NCI-H446 (cell line): ENCODE results near the gene AMBRA1.
"Not testable (repeated sequence)": the region's sequence is repeated elsewhere in the genome, so short reads cannot be mapped to it uniquely, and the experiment has no call there.

Experiments used
- DNase-seq, 2 experiments: peaks; one replicate each; lab custom pipeline; 2025; lab: John Stamatoyannopoulos, UW

Gene AMBRA1

DNA sequence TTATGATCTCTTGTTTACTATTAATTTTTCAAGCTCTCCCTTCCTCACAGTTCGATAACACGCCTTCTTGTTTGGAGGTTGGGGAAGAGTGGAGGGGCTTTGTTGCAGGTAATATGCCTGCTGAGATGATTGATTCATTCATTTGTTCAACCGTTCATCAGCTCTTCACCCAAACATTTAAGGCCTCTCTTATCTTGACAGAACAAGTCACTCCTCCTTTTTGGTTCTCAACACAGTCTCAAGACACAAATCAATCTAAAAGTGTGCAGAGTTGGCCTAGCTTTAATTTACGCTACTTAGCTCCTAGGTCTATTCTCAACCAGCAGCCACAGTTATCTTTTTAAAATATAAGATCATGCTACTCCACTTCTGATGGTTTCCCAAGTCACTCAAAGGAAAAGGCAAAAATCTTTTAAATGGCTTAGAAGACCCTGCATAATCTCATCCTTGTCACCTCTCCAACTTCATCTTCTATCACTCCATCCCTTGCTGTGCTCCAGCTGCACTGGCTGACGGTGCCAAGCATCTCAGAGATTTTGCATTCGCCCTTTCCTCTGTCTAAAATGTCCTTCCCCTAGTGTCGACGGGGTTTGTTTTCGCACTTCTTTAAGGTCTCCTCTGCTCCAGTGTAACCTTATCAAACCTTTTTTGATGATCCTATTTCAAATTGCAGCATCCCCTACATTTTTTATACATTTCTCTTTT lies 60.3 kb downstream of the AMBRA1 start:
- no peak for DNase-seq

DNA sequence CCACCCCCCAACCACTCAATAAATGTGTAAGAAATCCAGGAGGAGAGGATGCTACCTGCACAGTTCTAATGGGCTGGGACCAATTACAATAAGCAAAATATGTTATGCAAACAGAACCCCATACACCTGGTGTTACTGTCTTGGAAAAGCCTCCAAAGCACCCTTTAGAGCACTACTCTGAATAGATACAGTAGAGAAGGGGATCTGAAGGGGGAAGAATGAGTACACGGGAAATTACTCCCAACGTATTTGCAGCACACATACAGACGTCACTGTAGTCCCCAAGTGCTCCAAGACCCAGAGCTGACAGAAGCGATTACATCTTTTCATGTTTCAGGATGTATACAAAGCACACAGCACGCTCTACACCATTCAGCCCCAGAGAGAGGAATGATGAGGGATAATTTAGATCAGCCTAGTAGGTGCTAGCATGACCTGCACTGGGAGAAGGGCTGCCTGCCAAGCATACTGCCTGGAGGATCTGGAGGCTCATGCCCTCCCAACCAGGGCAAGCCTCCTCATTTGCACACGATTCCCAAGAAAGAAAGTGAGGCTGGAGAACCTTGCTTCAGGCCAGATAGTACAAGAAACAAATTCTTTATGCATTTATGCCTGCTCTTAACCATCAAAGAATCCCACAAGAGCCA lies 63.8 kb downstream of the AMBRA1 start:
- no peak for DNase-seq

DNA sequence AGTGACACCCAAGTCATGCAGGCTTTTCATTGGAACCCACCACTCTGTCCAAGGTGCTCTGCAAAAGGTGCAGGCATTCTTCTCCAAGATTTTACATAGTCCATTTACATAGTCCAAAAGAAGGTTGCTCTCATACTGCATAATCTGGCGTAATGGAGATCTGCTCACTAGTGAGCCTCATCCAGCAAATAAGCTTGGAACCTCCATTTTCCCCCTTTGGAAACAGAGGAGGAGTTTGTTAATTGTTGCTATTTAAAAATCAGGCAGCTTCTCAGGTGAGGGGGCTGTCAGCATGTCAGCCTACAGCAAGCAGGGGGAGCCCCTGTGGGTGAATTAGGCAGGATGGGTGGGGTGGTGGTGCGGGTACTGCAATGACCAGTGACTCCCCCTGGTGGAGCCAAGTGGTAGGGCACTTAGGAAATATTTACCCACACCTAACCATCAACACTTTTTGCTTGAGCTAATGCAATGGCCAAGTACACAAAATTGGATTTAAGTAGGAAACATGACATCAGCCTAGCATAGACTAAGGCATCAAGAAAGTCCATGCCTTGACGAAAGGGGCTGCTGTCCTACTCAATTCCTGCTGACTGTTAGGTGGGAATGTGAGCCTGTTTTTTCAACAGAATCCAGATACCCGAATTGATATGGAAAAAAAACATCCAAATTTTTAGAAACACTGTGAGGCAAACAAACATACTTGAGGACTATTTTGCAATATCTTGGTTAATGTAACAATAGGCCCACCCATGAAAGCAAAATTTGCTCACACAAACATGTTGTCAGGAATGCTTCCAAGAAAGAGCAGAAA lies 64.5 kb downstream of the AMBRA1 start:
- peak in 1 of 2 experiments; percentile 60 for DNase-seq

DNA sequence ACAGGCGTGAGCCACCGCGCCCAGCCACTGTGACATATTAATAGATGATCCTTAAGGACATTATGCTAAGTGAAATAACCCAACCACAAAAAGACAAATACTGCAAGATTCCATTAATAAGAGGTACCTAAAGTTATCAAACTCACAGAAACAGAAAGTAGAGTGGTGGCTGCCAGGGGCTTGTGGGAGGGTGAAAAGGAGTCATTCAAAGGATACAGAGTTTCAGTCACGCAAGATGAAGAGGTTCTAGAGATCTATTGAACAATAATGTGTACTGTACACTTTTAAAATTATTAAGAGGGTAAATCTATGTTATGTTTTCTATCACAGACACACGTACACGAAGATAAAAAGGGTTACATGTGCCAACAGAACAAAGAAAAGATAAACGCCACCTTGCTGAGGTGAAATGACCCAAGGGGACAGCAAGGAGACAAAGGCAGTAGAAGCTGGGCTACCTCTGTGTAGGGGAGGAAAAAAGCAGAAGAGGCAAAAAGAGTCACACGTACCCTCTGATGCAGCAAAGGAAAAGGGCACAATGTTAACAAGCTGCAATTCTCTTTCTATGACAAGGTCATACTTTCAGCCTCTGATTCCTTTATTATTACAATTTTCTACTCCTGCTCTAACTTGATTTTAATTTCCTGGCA lies 65.3 kb downstream of the AMBRA1 start:
- DNase-seq: no peak

DNA sequence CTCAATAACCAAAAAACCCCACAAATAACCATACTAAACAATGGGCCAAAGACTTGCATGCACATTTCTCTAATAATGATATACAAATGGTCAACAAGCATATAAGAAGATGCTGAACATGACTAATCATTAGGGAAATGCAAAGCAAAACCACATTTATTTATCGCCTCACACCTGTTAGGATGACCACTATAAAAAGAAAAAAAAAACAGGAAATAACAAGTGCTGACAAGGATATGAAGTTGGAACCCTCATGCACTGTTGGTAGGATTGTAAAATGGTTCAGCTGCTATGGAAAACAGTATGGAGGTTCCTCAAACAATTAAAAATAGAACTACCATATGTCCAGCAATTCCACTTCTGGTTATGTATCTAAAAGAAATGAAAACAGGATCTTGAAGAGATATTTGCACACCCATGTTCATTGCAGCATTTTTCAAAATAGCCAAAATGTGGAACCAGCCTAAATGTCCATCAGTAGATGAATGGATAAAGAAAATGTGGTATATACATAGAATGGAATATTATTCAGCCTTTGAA lies 66.2 kb downstream of the AMBRA1 start:
- no peak for DNase-seq

DNA sequence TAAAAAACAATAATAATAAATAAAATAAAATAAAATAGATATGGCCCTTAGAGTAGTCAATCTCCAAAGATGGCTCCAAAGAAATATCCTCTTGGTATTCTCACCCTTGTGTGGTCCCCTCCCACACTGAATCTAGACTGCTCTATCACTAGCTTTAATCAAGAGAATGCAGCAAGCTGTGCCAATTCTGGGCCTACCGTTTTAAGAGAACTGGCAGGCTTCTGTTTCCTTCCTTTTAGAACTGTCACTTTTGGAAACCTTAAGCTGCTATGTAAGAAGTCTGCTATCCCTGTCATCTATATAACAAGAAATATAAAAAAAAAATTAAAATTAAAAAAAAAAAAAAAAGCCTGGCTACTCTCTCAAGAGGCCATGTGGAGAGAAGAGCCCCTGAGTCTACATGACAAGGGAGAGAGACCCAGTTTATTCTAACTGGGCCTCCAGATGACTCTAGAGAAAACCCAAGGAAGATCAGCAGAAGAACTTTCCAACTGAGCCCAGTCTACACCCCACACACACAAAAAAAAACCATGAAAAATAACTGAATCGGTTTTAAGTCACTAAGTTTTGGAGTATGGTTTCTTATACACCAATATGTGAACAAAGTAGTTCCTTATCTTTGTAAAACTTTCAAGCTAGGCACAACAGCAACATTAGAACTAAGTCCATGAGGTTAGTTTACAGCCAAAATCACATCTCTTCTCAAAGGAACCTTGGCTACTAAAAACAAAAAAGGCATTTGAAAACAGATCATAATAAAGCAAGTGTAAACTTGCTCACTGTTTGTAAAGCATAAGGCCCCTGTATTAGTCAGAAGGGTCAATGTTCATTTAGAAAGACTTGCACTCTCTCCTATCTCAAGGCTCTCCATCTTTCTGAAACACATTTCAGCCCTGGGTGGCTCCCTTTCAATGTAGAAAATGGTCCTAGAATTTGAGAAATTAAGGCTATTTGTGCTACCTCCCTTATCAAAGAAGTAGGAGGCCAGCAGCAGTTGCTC lies 67.3 kb downstream of the AMBRA1 start:
- DNase-seq: no peak

DNA sequence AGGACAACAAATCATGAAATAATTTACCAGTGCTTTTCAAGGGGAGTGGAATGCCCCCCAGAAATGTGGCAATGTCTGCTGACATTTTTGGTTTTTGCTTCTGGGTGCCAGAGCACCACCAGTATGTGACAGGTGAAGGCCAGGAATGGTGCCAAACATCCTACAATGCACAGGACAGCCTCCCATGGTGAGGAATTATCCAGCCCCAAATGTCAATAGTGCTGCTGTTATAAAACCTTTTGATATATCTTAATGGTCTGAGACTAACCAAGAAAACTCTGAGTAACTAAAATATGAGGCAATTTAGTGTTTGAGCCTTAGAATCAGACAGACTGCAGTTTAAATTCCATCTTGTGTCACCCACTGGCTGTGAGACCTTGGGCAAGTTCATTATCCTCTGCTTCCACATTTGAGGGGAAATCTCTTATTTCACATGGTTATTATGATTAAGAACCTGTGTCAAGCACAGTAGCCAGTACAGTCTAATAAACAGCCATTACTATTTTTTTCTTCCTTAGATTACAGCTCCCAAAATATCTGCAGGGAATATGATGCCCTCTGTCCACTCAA lies 69.5 kb downstream of the AMBRA1 start:
- no peak for DNase-seq

DNA sequence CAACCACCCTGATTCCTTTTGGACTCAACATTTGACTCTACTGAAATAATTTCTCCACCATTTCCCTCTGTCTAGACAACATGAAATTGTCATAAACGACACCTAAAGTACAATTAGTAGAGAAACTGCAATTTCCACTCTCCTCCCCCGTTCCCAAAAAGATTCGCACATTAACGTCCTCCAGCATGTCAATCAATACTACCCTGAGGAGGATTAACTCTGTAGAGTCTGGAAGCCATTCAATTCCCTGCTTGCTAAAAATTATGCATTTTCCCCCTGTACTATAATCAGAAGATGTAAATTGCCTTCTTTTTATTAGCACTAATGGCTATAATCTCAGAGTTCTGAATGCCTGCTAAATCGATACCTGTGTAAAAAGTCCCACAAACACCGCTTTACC lies 70.5 kb downstream of the AMBRA1 start:
- DNase-seq: no peak

DNA sequence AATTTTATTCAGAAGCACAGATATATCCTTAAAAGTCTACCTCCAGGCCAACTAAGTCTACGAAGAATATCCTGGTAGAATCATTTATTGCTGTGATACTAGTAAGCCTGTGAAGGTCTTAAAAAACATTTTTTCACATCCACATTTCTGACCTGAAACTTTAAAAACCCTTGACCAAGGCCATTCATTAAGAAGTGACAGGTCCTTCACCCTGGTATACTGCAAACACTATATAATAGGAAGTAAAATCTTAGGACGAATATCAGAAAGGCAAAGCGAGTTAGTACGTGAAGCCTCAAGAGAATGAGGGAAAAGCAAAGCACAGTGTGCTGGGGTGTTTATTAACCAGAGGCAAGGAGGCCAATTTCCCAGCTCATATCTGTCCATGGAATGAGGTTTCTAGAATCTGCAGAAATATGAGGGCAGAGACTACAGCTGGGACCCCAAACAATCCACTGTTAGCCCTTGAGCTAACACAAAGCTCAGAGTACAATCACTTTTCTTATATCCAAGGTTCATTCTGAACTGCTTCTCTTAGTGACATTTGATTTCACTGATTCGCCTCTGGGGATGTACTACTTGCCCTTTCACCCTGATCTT lies 71.0 kb downstream of the AMBRA1 start:
- DNase-seq: no peak

DNA sequence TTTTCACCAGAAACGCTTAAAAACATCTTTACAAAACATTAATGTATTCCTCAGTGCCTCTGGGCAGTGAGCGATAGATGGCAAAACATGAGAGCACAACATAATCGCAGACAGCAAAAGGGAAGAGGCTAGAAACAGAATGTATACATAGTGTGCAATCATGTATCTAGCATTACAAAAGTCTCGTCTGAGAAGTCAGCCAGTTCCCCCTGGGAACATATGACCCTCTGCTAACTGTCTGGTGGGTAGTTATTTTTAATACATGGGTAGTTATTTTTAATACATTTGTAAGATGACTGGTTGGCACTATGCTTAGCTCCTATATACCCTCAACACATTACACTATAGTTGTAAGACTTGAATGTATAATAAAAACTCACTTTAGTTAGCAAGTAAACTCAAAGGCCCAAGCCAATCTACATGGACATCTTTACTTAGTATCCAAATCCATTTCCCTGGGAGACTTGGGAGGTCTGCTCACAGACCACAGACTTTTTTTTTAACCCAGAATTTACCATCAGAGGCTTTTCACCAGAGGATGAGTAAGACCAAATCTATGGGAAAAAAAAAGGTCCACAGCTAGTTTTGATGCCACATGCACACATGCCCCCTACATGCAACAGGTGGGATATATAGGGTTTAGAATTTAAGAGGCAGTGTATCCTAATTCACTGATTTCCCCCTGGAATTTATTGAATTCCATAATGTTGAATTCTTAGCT lies 71.7 kb downstream of the AMBRA1 start:
- no peak for DNase-seq

DNA sequence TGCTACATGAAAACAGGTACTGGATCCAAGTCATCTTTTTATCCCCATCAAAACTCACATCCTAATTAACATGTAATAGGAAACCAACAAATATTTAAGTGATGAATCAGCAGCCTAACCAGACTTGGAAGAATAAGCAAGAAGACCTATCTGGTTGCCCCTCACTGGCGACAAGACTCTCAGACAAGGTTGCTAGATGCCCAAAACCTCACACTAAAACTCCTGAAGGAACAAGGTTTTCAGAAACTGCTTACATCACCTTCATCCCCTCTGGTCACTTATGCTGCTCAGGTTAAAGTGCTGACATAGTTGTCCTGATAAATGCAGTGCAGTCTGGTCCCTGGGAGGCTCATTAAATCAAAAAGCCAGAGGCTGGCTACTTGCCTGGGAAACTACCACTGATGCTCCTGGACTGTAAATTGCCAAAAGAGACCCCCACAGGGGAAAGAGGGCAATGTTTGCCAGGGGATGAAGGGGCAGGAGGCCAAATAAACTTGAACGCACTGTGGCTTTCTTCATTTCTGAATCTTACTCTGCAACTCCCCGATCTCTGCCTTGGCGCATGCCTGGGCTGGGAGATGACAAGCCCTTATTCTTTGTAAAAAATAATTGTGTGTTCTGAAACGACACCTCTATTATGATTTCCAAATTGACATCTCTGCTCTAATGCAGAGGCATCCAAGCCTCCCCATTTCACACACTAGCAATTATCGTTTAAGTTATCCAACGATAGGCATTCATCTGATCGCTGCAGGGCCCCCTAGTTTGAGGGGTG lies 72.7 kb downstream of the AMBRA1 start:
- peak; percentile 66 to 85 for DNase-seq

DNA sequence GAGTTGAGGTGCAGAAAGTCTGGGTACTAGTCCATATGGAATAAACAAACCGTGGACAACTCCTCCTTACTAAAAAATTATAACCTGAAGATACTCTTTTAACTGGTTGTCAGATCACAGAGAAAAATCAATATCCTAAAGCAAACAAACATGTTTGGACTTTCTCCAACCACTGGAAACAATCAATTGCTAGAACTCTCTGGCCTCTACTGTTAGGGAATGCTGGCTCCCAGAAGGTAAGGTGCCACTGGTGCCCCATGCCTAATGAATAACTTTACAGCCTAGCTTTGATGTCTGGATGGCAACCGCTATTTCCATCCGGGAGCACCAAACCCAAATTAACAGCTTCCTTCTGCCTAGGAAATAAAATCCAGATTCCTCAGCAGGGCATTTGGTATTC lies 74.5 kb downstream of the AMBRA1 start:
- DNase-seq: peak in 1 of 2 experiments; percentile 21

DNA sequence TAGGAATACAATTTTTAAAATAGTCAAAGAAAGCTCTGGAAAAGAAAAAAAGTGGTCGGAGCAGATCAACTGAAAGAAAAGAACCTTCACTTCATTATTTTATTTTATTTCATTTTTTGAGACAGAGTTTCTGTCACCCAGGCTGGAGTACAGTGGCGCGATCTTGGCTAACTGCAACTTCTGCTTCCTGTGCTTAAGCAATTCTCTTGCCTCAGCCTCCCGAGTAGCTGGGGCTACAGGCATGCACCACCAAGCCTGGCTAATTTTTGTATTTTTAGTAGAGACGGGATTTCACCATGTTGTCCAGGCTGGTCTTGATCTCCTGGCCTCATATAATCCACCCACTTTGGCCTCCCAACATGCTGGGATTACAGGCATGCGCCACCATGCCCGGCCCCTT lies 74.9 kb downstream of the AMBRA1 start:
- DNase-seq: not testable (repeated sequence)

DNA sequence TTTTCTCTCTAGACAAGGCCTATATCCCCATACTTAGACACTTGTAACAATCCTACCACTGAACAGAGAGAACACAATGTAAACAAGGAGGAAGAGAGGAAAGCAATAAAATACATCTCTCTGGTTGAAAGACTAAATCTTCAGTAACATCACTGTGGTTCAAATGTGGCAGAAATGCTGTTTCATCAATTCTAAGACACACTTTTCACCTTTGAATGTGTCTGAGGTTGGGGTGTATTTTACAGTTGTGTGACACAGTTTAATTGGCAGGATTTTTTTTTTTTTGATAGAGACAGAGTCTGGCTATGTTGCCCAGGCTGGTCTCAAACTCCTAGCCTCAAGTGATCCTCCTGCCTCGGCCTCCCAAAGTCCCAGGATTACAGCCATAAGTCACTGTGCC lies 79.5 kb downstream of the AMBRA1 start:
- peak in 1 of 2 experiments; percentile 38 for DNase-seq

DNA sequence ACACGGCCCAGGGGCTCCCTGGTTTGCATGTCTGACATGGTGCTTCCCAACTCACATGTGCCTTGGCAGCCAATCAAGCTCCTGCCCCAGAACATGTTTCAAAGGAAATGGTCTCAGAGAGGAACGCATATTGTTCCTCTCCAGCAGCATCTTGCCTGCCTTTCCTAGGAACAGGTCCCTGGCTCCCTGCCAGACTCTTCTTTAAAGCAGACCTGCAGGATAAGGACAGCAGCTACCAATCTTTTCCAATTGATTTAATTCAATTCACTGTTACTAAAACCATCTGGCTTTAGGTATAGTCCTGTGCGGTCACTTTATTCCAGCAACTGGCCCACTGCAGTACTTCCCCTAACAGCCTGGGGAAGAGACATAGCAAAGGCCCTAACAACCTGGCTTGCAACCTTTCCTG lies 79.9 kb downstream of the AMBRA1 start:
- peak; percentile 83 to 93 for DNase-seq

DNA sequence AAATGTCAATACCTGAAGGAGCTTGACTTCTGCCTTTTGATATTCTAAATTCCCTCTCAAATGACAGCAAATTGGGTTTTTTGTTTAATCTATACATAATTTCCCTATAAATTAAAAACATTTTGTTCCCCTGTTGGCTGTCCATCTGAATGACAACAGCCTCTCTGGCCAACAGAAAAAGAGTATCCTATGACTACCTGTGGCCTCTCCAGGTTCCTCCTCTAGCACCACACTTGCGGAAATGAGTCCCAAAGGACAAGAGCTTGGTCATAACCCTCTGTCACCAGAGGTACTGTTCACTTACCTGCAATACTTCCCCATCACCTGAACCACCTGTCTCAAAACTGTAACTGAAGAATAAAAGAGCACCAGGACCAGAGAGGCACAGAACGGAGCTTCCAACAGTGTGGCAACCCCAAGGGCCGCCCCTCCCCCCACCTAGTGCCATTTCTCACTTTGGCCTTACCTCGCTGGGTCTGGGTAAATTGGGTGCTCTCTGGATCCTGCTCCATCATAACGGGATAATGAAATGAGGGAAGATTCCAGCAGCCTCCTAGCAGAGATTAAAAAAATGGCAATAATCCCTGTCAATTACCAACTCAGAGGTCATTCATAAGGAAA lies 81.5 kb downstream of the AMBRA1 start:
- no peak for DNase-seq

DNA sequence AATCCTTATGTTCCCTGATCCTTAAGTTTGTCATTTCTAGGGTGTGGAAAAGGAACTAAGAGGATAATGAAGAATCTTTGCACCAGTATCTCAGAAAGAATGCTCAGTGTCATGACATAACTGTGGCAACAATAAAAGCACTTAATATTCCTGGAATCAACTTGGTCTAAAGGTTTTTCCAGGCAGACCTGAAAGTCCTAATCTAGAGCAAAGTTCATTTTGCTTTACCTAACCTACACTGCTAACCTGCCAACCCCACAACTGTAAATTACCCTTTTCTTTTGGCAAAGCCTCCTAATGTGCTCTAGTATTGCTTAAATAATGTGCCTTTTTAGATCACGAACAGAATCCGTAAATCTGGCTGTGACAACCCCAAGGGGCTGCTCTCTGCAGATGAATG lies 82.5 kb downstream of the AMBRA1 start:
- no peak for DNase-seq

DNA sequence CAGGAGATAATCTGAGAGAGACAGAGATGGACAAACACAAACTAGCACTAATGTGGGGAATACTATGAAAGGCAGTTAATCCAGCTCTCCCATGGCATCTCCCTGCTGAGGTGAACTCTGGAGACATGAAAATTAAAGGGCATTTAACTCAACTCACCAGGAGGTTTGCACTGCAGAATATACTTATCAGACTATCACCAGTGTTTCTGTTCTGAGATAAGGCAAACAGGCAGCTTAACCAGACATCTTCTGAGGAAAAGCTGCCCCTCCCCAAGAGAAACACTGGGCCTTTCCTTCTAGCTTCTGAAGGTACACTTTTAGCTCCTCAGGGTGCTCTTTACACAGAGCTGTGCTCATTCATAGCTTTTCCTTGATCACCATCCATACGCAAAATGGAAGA lies 85.5 kb downstream of the AMBRA1 start:
- DNase-seq: no peak
